Endothelial cell of umbilical vein (primary cell): ENCODE data around the gene ZBTB34.

Source experiments
- CTCF ChIP-seq, 2 donors: IDR thresholded peaks; 1 replicate in 1 of 2; 2 replicates in 1 of 2; pipeline ENCODE4 v1.5.1; 2011; ENCODE audit warnings: low read length in 2 of 2, mild to moderate bottlenecking in 2 of 2, moderate library complexity in 2 of 2, control low read depth in 1 of 2, inconsistent platforms in 1 of 2, low read depth in 1 of 2; ENCODE audit not compliant: insufficient read depth in 1 of 2; ENCODE audit errors: extremely low read depth in 1 of 2
- EZH2 ChIP-seq: IDR thresholded peaks from 2 replicates; pipeline ENCODE4 v1.6.1; 2012; ENCODE audit warnings: borderline replicate concordance, low read depth, mild to moderate bottlenecking, moderate library complexity, low read length, inconsistent platforms; ENCODE audit not compliant: severe bottlenecking
- FOS ChIP-seq: IDR thresholded peaks from 2 replicates; pipeline ENCODE4 v1.6.1; 2011; ENCODE audit warnings: mild to moderate bottlenecking, low read length, moderate library complexity, borderline replicate concordance; ENCODE audit not compliant: insufficient read depth
- GATA2 ChIP-seq: IDR thresholded peaks from 2 replicates; pipeline ENCODE4 v1.7.0; 2011; ENCODE audit warnings: low read depth, mild to moderate bottlenecking, moderate library complexity, mixed read lengths, low read length; ENCODE audit not compliant: insufficient read length, insufficient read depth
- JUN ChIP-seq: IDR thresholded peaks from 2 replicates; pipeline ENCODE4 v1.6.1; 2011; ENCODE audit warnings: borderline replicate concordance, low read depth; ENCODE audit not compliant: insufficient read length, insufficient read depth
- MYC ChIP-seq: IDR thresholded peaks from one replicate; pipeline ENCODE4 v1.6.1; 2011; ENCODE audit warnings: mild to moderate bottlenecking, low read depth, low read length
- POLR2A ChIP-seq: IDR thresholded peaks from 2 replicates; pipeline ENCODE4 v1.6.1; 2012; ENCODE audit warnings: low read depth, mild to moderate bottlenecking, control low read depth, low read length
- POLR2AphosphoS5 ChIP-seq: IDR thresholded peaks from 2 replicates; pipeline ENCODE4 v1.6.1; 2012; ENCODE audit warnings: low read depth, mild to moderate bottlenecking, control low read depth, low read length, moderate library complexity; ENCODE audit not compliant: insufficient read depth
- TF ChIP-seq, protein P1 (sequence below): IDR thresholded peaks from 2 replicates; pipeline ENCODE4 v1.6.1; 2011; ENCODE audit not compliant: insufficient read depth, insufficient read length

DNA sequence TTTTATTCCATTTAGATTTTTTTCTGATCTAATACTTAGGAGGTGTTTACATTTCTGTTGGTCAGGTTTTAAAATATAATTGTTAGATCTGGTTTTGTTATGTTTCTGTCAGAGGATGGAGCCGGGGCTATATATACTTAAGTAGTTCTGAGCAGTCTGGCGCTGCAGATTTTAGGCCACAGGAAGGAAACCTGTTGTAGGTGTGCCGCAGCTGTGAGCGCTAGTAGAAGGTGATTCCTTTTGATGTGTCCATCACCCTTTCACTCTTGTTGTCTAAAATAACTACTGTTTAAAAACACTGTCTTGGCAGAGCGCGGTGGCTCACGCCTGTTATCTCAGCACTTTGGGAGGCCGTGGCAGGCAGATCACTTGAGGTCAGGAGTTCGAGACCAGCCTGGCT lies 17.0 kb downstream of the ZBTB34 start:
- no peak for TF ChIP-seq EZH2
- TF ChIP-seq CTCF (IDR thresholded peaks at IDR 0.05; ENCODE audit: extremely low read depth in 1 of 2, insufficient read depth in 1 of 2, low read depth in 1 of 2, low read length in 2 of 2) = no peak
- no peak for TF ChIP-seq POLR2A
- no peak for TF ChIP-seq POLR2AphosphoS5
- TF ChIP-seq, protein P1, sequence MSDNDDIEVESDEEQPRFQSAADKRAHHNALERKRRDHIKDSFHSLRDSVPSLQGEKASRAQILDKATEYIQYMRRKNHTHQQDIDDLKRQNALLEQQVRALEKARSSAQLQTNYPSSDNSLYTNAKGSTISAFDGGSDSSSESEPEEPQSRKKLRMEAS = no peak
- no peak for TF ChIP-seq MYC
- no peak for TF ChIP-seq GATA2
- TF ChIP-seq FOS = no peak
- TF ChIP-seq JUN = no peak
